GM12878 (cell line): ENCODE data around the gene COX11. TPM values are rescaled to one million over a fixed set of nuclear protein-coding genes. Genes with fewer than 3 reads are reported as not detected.

Source experiments
- ATAC-seq: fragments of 200-7000 bp; cut with Tn5 transposase; 3 replicates; pipeline ENCODE4 v1.9.1; 2020; ENCODE audit warnings: mild to moderate bottlenecking, moderate library complexity
- BruUV-seq: library from RNA; stranded (reverse); fragments of 400-500 nt; replicated peaks from 2 replicates; lab custom pipeline; 2021; lab: Mats Ljungman, UMichigan
- CTCF ChIA-PET: fragments of 300-600 bp; sonication (Branson Sonifier 250); formaldehyde crosslinking; extraction: SDS; loops from one replicate; lab custom pipeline; 2021; ENCODE audit warnings: inconsistent platforms; lab: Yijun Ruan, JAX
- POLR2A ChIA-PET: fragments of 350-600 bp; formaldehyde crosslinking; extraction: SDS; loops from one replicate; lab custom pipeline; 2021; ENCODE audit warnings: inconsistent platforms; lab: Charles Lee
- RAD21 ChIA-PET: fragments of 300-600 bp; sonication (Branson Sonifier 250); formaldehyde crosslinking; loops from one replicate; lab custom pipeline; 2023; ENCODE audit warnings: antibody characterized with exemption; ENCODE audit not compliant: unreplicated experiment; lab: Charles Lee
- SMC1A ChIA-PET: fragments of 300-600 bp; sonication (Branson Sonifier 250); formaldehyde crosslinking; loops from one replicate; lab custom pipeline; 2023; ENCODE audit not compliant: unreplicated experiment, uncharacterized antibody; lab: Charles Lee
- DNase-seq: peaks from one replicate; pipeline ENCODE4 v3.0.0-alpha.2; 2011; ENCODE audit warnings: low read depth, low spot score
- FAIRE-seq: peaks from 3 replicates; lab custom pipeline; 2011; peaks lifted over from hg19 to GRCh38; lab: Jason Lieb, UNC
- H2AFZ ChIP-seq: 2 replicates; pipeline ENCODE4 v1.6.0; 2011; ENCODE audit warnings: low read depth, low read length, control low read depth; ENCODE audit not compliant: control insufficient read depth
- H3K27ac ChIP-seq: 2 replicates; pipeline ENCODE4 v1.5.1; 2011; ENCODE audit warnings: control low read depth; ENCODE audit not compliant: control insufficient read depth, insufficient read depth
- H3K27me3 ChIP-seq, 2 experiments: replicated peaks in 1 of 2; 2 replicates each; pipeline versions ENCODE4 v1.6.0 to v1.6.1; 2011; ENCODE audit warnings: low read length in 1 of 2; ENCODE audit not compliant: control insufficient read depth in 2 of 2, insufficient read depth in 2 of 2
- H3K36me3 ChIP-seq, 2 experiments: 2 replicates each; pipeline ENCODE4 v1.5.1; 2011; ENCODE audit warnings: low read length in 1 of 2; ENCODE audit not compliant: control insufficient read depth in 2 of 2, insufficient read depth in 2 of 2
- H3K4me1 ChIP-seq: 2 replicates; pipeline ENCODE4 v1.6.1; 2011; ENCODE audit warnings: mild to moderate bottlenecking, low read length, moderate library complexity, mixed read lengths; ENCODE audit not compliant: control insufficient read depth, insufficient read depth
- H3K4me2 ChIP-seq: 2 replicates; pipeline ENCODE4 v1.6.0; 2011; ENCODE audit warnings: control low read depth; ENCODE audit not compliant: control insufficient read depth, insufficient read depth
- H3K4me3 ChIP-seq: fragments of 200-600 bp; sonication (generic); 2 replicates; pipeline ENCODE4 v1.5.1; 2016
- H3K79me2 ChIP-seq: 2 replicates; pipeline ENCODE4 v1.6.0; 2011; ENCODE audit warnings: low read length; ENCODE audit not compliant: control insufficient read depth, insufficient read depth
- H3K9ac ChIP-seq: 2 replicates; pipeline ENCODE4 v1.8.0; 2011; ENCODE audit warnings: low read length, control low read depth, mixed read lengths; ENCODE audit not compliant: control insufficient read depth, insufficient read depth
- H3K9me3 ChIP-seq: replicated peaks from 3 replicates; pipeline ENCODE4 v1.5.1; 2011; ENCODE audit warnings: mild to moderate bottlenecking, low read length; ENCODE audit not compliant: control insufficient read depth, insufficient read depth
- H4K20me1 ChIP-seq: 2 replicates; pipeline ENCODE4 v1.6.0; 2011; ENCODE audit not compliant: control insufficient read depth, insufficient read depth
- BMI1 ChIP-seq: fragments of 450-650 bp; IDR thresholded peaks from 2 replicates; pipeline ENCODE4 v1.6.1; 2016; ENCODE audit warnings: mild to moderate bottlenecking, moderate library complexity, borderline replicate concordance
- IKZF1 ChIP-seq: fragments of 450-650 bp; conservative IDR thresholded peaks from 2 replicates; pipeline ENCODE4 v1.6.1; 2017; ENCODE audit warnings: antibody characterized with exemption, mild to moderate bottlenecking
- MEF2B ChIP-seq: fragments of 450-650 bp; IDR thresholded peaks from 2 replicates; pipeline ENCODE4 v1.6.1; 2018; ENCODE audit warnings: mild to moderate bottlenecking, moderate library complexity; ENCODE audit not compliant: partially characterized antibody, poor library complexity, severe bottlenecking
- MYC ChIP-seq: IDR thresholded peaks from 2 replicates; pipeline ENCODE4 v1.6.1; 2011; ENCODE audit warnings: mild to moderate bottlenecking, low read length, moderate library complexity, inconsistent platforms; ENCODE audit not compliant: insufficient read depth, insufficient replicate concordance, insufficient read length, severe bottlenecking
- NFYB ChIP-seq: IDR thresholded peaks from 2 replicates; pipeline ENCODE4 v1.6.1; 2011; ENCODE audit warnings: low read depth, mild to moderate bottlenecking, low read length, improper control_type of control experiment, moderate library complexity; ENCODE audit not compliant: insufficient read depth
- NR2C2 ChIP-seq: IDR thresholded peaks from 2 replicates; pipeline ENCODE4 v1.6.1; 2011; ENCODE audit warnings: borderline replicate concordance, low read depth; ENCODE audit not compliant: control insufficient read depth, insufficient read length
- RCOR1 ChIP-seq: conservative IDR thresholded peaks from 2 replicates; pipeline ENCODE4 v1.6.1; 2012; ENCODE audit warnings: low read depth, low read length, improper control_type of control experiment
- SMC3 ChIP-seq: IDR thresholded peaks from 2 replicates; pipeline ENCODE4 v1.6.1; 2011; ENCODE audit warnings: low read length, improper control_type of control experiment, borderline replicate concordance
- TCF7 ChIP-seq: IDR thresholded peaks from 2 replicates; pipeline ENCODE4 v1.6.1; 2014; ENCODE audit warnings: antibody characterized with exemption, borderline replicate concordance
- WGBS: methylation state at CpG from one replicate; pipeline ENCODE4 v1.1.6; 2016; ENCODE audit warnings: low lambda C conversion rate; ENCODE audit not compliant: insufficient replicate concordance, insufficient coverage; ENCODE audit errors: missing lambda C conversion rate; 5-methylcytosine and 5-hydroxymethylcytosine counted together
- in situ Hi-C: fragments of 300-500 bp; cut with MboI; formaldehyde crosslinking; loops from 9 replicates; pipeline ENCODE4 v1.14.3; 2018; ENCODE audit warnings: mixed read lengths
- intact Hi-C: fragments of 100-400 bp; cut with micrococcal nuclease; formaldehyde crosslinking; loops from one replicate; pipeline ENCODE4 v1.14.2; 2022; ENCODE audit not compliant: unreplicated experiment
- polyA plus RNA-seq, 11 experiments: library from polyadenylated mRNA; depleted of rRNA in 4 of 11; unstranded in 6 of 11; stranded (reverse) in 5 of 11; fragments of >200 nt; fragmentation: Nextera tagmentation in 4 of 11; fragmentation: Illumina TruSeq in 1 of 11; extraction: Ambion mirVana in 4 of 11; extraction: Trizol in 1 of 11; gene quantifications; 1 replicate in 1 of 11; 2 replicates in 10 of 11; pipeline versions ENCODE4 v1.2.1 to v1.2.3, GENCODE V29; 2011 to 2016; ENCODE audit warnings: inconsistent platforms in 2 of 11, missing spikeins in 2 of 11, low read depth in 1 of 11
- total RNA-seq, 4 experiments: library from RNA; depleted of rRNA in 3 of 4; stranded (reverse); fragments of >200 nt in 3 of 4; fragmentation: Illumina TruSeq in 1 of 4; extraction: Trizol in 1 of 4; gene quantifications; 2 replicates each; pipeline versions ENCODE4 v1.2.1 to v1.2.3, GENCODE V29; 2013 to 2021
- TF ChIP-seq, protein P1 (sequence below): IDR thresholded peaks from 2 replicates; pipeline ENCODE4 v1.6.1; 2011; ENCODE audit warnings: low read depth, low read length, improper control_type of control experiment, borderline replicate concordance

Gene COX11
- total and polyA plus RNA-seq, 10 of the 15 experiments (the other 5 are each of a cell fraction or from before 2014, with no cell fraction given) = 13.8 to 69.4 (median 50.8) TPM

DNA sequence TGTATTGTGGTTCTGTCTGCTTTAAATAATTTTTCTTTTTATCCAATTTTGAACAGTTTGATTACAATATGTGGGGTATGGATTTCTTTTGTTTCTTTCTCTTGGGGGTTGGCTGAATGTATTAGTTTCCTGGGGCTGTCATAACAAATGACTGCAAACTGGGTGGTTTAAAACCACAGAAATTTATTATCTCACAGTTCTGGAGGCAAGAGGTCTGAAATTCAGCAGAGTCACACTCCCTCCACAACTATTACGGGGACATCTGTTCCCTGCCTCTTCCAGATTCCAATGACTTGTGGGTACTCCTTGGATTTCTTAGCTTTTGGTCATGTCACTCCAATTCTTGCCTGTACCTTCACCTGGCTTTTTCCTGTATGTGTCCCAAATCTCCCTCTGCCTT is 23.7 kb downstream of the COX11 start (continued):
- TF ChIP-seq, protein P1, sequence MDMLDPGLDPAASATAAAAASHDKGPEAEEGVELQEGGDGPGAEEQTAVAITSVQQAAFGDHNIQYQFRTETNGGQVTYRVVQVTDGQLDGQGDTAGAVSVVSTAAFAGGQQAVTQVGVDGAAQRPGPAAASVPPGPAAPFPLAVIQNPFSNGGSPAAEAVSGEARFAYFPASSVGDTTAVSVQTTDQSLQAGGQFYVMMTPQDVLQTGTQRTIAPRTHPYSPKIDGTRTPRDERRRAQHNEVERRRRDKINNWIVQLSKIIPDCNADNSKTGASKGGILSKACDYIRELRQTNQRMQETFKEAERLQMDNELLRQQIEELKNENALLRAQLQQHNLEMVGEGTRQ = no peak

GRCh38 chr17:54941285-54941684 is 27.2 kb downstream of the COX11 start:
- H3K79me2 ChIP-seq = no peaks in the 10 kb centered on the region
- intact Hi-C loops = no loop called here
- FAIRE-seq (no peak), DNase-seq (no peak), ATAC-seq (no peak)
- no TSS peak for BruUV-seq
- H4K20me1 ChIP-seq = no peaks in the 10 kb centered on the region
- in situ Hi-C loops = no loop called here
- H3K9me3 ChIP-seq = no peaks in the 10 kb centered on the region
- H2AFZ ChIP-seq = no peak overlapping the region
- no peak overlapping the region for H3K4me2 ChIP-seq
- no peaks in the 10 kb centered on the region for H3K27me3 ChIP-seq
- TF ChIP-seq TCF7 = no peak
- TF ChIP-seq MYC = no peak
- no peak for TF ChIP-seq NR2C2
- no peak overlapping the region for H3K9ac ChIP-seq
- WGBS = 94% methylated on average over 1 of the region's 1 CpG
- RAD21 ChIA-PET = no interaction called here
- no peak overlapping the region for H3K27ac ChIP-seq
- CTCF ChIA-PET = no interaction called here
- no peaks in the 10 kb centered on the region for H3K4me1 ChIP-seq
- POLR2A ChIA-PET = no interaction called here
- H3K4me3 ChIP-seq = no peak overlapping the region
- SMC1A ChIA-PET = no interaction called here
- H3K36me3 ChIP-seq = no peaks in the 10 kb centered on the region

DNA sequence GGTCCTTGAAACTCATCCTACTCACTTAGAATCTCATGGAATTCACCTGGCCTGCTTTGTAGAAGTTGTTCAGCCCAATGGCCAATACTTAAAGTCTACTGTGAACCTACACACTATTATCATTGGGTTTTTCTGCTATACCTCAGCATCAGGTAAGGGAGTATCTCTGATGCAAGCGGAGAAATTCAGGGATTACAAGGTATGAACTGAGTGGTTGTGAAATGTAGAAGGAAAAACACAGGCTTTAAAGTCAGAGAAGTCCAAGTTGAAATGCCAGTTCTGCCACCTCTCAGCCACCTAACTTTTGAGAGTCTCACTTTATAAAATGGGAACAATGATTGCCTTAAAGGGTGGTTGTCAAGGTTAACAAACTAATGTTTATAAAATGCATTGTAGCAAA is 31.0 kb downstream of the COX11 start:
- in situ Hi-C loops = no loop called here
- DNase-seq = no peak
- Histone ChIP-seq H3K27me3 (no peaks in the 10 kb centered on the region), H4K20me1 (no peaks in the 10 kb centered on the region), H3K4me3 (no peak overlapping the region), H3K9me3 (no peaks in the 10 kb centered on the region), H2AFZ (no peak overlapping the region), H3K36me3 (no peaks in the 10 kb centered on the region), H3K27ac (no peak overlapping the region), H3K4me1 (no peaks in the 10 kb centered on the region), H3K9ac (no peak overlapping the region), H3K79me2 (no peaks in the 10 kb centered on the region), H3K4me2 (no peak overlapping the region)
- intact Hi-C loops = no loop called here
- no peak for FAIRE-seq
- ATAC-seq = no peak
- ChIA-PET POLR2A (no interaction called here), SMC1A (no interaction called here), RAD21 (no interaction called here), CTCF (no interaction called here)
- TF ChIP-seq RCOR1 (no peak), SMC3 (no peak), MEF2B (no peak), BMI1 (no peak), IKZF1 (no peak), NFYB (no peak), NR2C2 (no peak)
- no TSS peak for BruUV-seq
- 94% methylated on average over 1 of the region's 1 CpG for WGBS
